ENCODE results near the gene MAN1C1.

The MAN1C1 gene

GRCh38 chr1:25765136-25765922 lies 148.7 kb downstream of the MAN1C1 start:
- no peak overlapping the region for H3K9ac ChIP-seq (ENCODE audit: low read length)
- H3K9me3 ChIP-seq (ENCODE audit: control insufficient read depth, low read depth, low read length) = no peaks in the 10 kb centered on the region
- no peaks in the 10 kb centered on the region for H3K36me3 ChIP-seq (ENCODE audit: control insufficient read depth, low read depth, low read length)
- H3K4me1 ChIP-seq (ENCODE audit: control insufficient read depth, low read depth, low read length) = peaks cover 7% of the 10 kb centered on the region
- H3K27me3 ChIP-seq (ENCODE audit: control insufficient read depth, insufficient read depth, low read length) = no peaks in the 10 kb centered on the region
- H3K27ac ChIP-seq (ENCODE audit: low read length) = no peak overlapping the region
- no peak overlapping the region for H3K4me3 ChIP-seq (ENCODE audit: low read length)

DNA sequence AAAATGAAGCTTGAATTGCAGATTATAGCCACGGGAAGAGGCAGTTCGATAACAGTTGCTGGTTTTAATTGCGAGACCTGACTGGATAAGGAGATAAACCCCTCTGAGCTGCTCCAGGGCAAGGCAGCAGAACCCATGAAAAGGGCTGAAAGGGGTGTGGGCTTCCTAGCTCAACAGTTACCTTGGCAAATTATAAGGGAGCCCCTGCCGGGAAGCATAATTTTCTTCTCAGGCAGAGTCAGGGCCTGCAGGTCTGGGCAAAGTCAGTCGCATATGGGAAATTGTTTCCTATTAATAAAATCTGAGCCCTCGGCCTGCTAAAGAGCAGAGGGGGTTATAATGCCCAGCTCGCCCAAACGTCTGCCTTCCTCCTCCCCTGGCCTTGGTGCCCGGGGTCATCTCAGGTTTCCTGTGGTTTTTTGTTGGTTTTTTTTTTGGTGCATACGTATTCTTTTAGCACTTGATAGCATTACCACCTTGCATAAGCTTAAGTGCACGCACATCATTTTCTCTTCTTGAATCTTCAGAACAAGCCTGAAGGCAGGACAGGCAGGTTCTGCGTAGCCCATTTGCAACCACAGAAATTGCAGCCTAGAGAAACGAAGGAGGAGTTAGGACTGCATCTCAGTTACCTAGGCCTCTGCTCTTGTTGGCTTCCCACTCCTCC lies 149.5 kb downstream of the MAN1C1 start:
- H3K4me3 ChIP-seq (ENCODE audit: low read length) = no peak overlapping the region

GRCh38 chr1:25766721-25767436 lies 150.3 kb downstream of the MAN1C1 start:
- Histone ChIP-seq H3K4me3 (ENCODE audit: low read length) (no peak overlapping the region), H3K27me3 (ENCODE audit: control insufficient read depth, insufficient read depth, low read length) (no peaks in the 10 kb centered on the region), H3K36me3 (ENCODE audit: control insufficient read depth, low read depth, low read length) (no peaks in the 10 kb centered on the region), H3K9ac (ENCODE audit: low read length) (no peak overlapping the region), H3K4me1 (ENCODE audit: control insufficient read depth, low read depth, low read length) (peaks cover 7% of the 10 kb centered on the region), H3K27ac (ENCODE audit: low read length) (no peak overlapping the region), H3K9me3 (ENCODE audit: control insufficient read depth, low read depth, low read length) (no peaks in the 10 kb centered on the region)

More for the DNA sequence above, 149.5 kb downstream of the MAN1C1 start:
- H3K27me3 ChIP-seq (ENCODE audit: control insufficient read depth, insufficient read depth, low read length) = no peaks in the 10 kb centered on the region
- H3K4me1 ChIP-seq (ENCODE audit: control insufficient read depth, low read depth, low read length) = peaks cover 7% of the 10 kb centered on the region
- no peak overlapping the region for H3K9ac ChIP-seq (ENCODE audit: low read length)
- H3K36me3 ChIP-seq (ENCODE audit: control insufficient read depth, low read depth, low read length) = no peaks in the 10 kb centered on the region
- no peaks in the 10 kb centered on the region for H3K9me3 ChIP-seq (ENCODE audit: control insufficient read depth, low read depth, low read length)
- no peak overlapping the region for H3K27ac ChIP-seq (ENCODE audit: low read length)

DNA sequence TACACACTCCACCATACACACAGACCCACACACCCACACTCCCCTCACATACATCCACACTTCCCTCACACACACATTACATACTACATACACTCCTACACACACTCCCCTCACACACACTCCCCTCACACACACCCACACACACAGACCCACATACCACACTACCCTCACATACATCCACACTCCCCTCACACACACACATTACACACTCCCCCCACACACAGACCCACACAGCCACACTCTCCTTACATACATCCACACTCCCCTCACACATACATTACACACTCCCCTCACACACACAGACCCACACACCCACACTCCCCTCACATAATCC lies 150.8 kb downstream of the MAN1C1 start:
- Histone ChIP-seq H3K36me3 (ENCODE audit: control insufficient read depth, low read depth, low read length) (no peaks in the 10 kb centered on the region), H3K9ac (ENCODE audit: low read length) (no peak overlapping the region), H3K9me3 (ENCODE audit: control insufficient read depth, low read depth, low read length) (no peaks in the 10 kb centered on the region), H3K4me1 (ENCODE audit: control insufficient read depth, low read depth, low read length) (peaks cover 7% of the 10 kb centered on the region), H3K27ac (ENCODE audit: low read length) (no peak overlapping the region), H3K4me3 (ENCODE audit: low read length) (no peak overlapping the region), H3K27me3 (ENCODE audit: control insufficient read depth, insufficient read depth, low read length) (no peaks in the 10 kb centered on the region)

GRCh38 chr1:25768999-25769398 lies 152.4 kb downstream of the MAN1C1 start:
- Histone ChIP-seq H3K27ac (ENCODE audit: low read length) (no peak overlapping the region), H3K27me3 (ENCODE audit: control insufficient read depth, insufficient read depth, low read length) (no peaks in the 10 kb centered on the region), H3K4me1 (ENCODE audit: control insufficient read depth, low read depth, low read length) (peaks cover 7% of the 10 kb centered on the region), H3K9ac (ENCODE audit: low read length) (no peak overlapping the region), H3K4me3 (ENCODE audit: low read length) (no peak overlapping the region), H3K36me3 (ENCODE audit: control insufficient read depth, low read depth, low read length) (no peaks in the 10 kb centered on the region), H3K9me3 (ENCODE audit: control insufficient read depth, low read depth, low read length) (no peaks in the 10 kb centered on the region)

GRCh38 chr1:25769625-25770383 lies 153.2 kb downstream of the MAN1C1 start:
- H3K9me3 ChIP-seq (ENCODE audit: control insufficient read depth, low read depth, low read length) = no peaks in the 10 kb centered on the region
- H3K36me3 ChIP-seq (ENCODE audit: control insufficient read depth, low read depth, low read length) = no peaks in the 10 kb centered on the region
- H3K4me1 ChIP-seq (ENCODE audit: control insufficient read depth, low read depth, low read length) = peaks cover 7% of the 10 kb centered on the region
- H3K27me3 ChIP-seq (ENCODE audit: control insufficient read depth, insufficient read depth, low read length) = no peaks in the 10 kb centered on the region
- no peak overlapping the region for H3K4me3 ChIP-seq (ENCODE audit: low read length)
- no peak overlapping the region for H3K27ac ChIP-seq (ENCODE audit: low read length)
- no peak overlapping the region for H3K9ac ChIP-seq (ENCODE audit: low read length)

DNA sequence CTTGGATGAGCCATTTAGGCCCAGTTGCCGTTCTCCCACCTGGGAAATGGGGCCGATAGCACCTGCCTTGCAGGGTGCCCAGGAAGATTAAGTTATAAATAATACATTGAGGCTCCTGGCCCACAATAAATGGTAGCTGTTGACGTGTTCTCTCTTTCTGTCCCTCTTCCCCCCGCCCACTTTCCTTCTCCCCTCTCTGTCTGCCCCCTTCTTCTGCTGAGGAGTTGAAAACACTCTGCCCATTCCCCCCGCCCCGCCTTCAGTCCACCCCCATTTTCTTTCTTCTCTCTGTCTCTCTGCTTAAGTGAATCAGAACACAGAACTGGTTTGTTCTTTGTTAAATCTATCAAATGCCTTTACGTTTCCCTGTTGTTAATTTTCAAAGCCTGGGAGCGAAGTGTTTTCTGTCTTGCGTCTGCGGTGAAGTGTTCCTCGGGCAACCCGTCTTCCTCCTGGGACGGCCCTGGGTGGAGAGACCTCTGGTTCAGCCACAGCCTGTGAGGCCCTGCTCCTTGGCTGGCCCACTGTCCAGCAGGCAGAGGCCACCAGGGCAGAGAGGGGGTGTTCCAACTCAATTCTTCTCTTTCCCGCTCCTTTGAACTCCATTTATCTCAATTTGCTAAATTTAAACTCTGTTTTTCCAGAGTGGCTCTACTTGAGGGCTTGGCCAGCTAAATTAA lies 154.1 kb downstream of the MAN1C1 start:
- Histone ChIP-seq H3K4me1 (ENCODE audit: control insufficient read depth, low read depth, low read length) (peaks cover 4% of the 10 kb centered on the region), H3K27ac (ENCODE audit: low read length) (no peak overlapping the region), H3K9me3 (ENCODE audit: control insufficient read depth, low read depth, low read length) (no peaks in the 10 kb centered on the region), H3K9ac (ENCODE audit: low read length) (no peak overlapping the region), H3K27me3 (ENCODE audit: control insufficient read depth, insufficient read depth, low read length) (no peaks in the 10 kb centered on the region), H3K4me3 (ENCODE audit: low read length) (no peak overlapping the region), H3K36me3 (ENCODE audit: control insufficient read depth, low read depth, low read length) (no peaks in the 10 kb centered on the region)

GRCh38 chr1:25771221-25772114 lies 154.9 kb downstream of the MAN1C1 start:
- no peak overlapping the region for H3K4me3 ChIP-seq (ENCODE audit: low read length)
- no peak overlapping the region for H3K9ac ChIP-seq (ENCODE audit: low read length)
- H3K27ac ChIP-seq (ENCODE audit: low read length) = no peak overlapping the region
- H3K4me1 ChIP-seq (ENCODE audit: control insufficient read depth, low read depth, low read length) = no peaks in the 10 kb centered on the region
- no peaks in the 10 kb centered on the region for H3K9me3 ChIP-seq (ENCODE audit: control insufficient read depth, low read depth, low read length)
- H3K36me3 ChIP-seq (ENCODE audit: control insufficient read depth, low read depth, low read length) = no peaks in the 10 kb centered on the region
- no peaks in the 10 kb centered on the region for H3K27me3 ChIP-seq (ENCODE audit: control insufficient read depth, insufficient read depth, low read length)

GRCh38 chr1:25772164-25772563 lies 155.6 kb downstream of the MAN1C1 start:
- Histone ChIP-seq H3K9me3 (ENCODE audit: control insufficient read depth, low read depth, low read length) (no peaks in the 10 kb centered on the region), H3K27ac (ENCODE audit: low read length) (no peak overlapping the region), H3K27me3 (ENCODE audit: control insufficient read depth, insufficient read depth, low read length) (no peaks in the 10 kb centered on the region), H3K4me1 (ENCODE audit: control insufficient read depth, low read depth, low read length) (no peaks in the 10 kb centered on the region), H3K36me3 (ENCODE audit: control insufficient read depth, low read depth, low read length) (no peaks in the 10 kb centered on the region), H3K9ac (ENCODE audit: low read length) (no peak overlapping the region), H3K4me3 (ENCODE audit: low read length) (no peak overlapping the region)

- H3K9me3 ChIP-seq (ENCODE audit: control insufficient read depth, low read depth, low read length) = no peaks in the 10 kb centered on the region
- H3K4me1 ChIP-seq (ENCODE audit: control insufficient read depth, low read depth, low read length) = no peaks in the 10 kb centered on the region
- no peaks in the 10 kb centered on the region for H3K36me3 ChIP-seq (ENCODE audit: control insufficient read depth, low read depth, low read length)
- H3K27ac ChIP-seq (ENCODE audit: low read length) = no peak overlapping the region
- H3K9ac ChIP-seq (ENCODE audit: low read length) = no peak overlapping the region
- H3K4me3 ChIP-seq (ENCODE audit: low read length) = no peak overlapping the region
- H3K27me3 ChIP-seq (ENCODE audit: control insufficient read depth, insufficient read depth, low read length) = no peaks in the 10 kb centered on the region
These were observed 156.2 kb downstream of the MAN1C1 start for GRCh38 chr1:25772692-25773245.
